Ramos (cell line): ENCODE measurements around the gene PLA2G6.

Experiments
- in situ Hi-C: fragments of 300-500 bp; cut with MboI; formaldehyde crosslinking; loops from one replicate; pipeline ENCODE4 v1.14.3; 2022; ENCODE audit warnings: low sequenced_read_pairs; ENCODE audit not compliant: unreplicated experiment

PLA2G6 gene

GRCh38 chr22:38118182-38118581 lies 63.4 kb downstream of the PLA2G6 start:
- in situ Hi-C loops = loop anchor here (10.0 kb wide), 1 partner anchor 237 kb away; no protein-coding TSS in a partner anchor

- in situ Hi-C loops = loop anchor here (10.0 kb wide), 1 partner anchor 237 kb away; no protein-coding TSS in a partner anchor
These were observed 64.1 kb downstream of the PLA2G6 start for GRCh38 chr22:38117556-38117955.

GRCh38 chr22:38115423-38116205 lies 66.0 kb downstream of the PLA2G6 start:
- in situ Hi-C loops = loop anchor here (10.0 kb wide), 1 partner anchor 239 kb away; no protein-coding TSS in a partner anchor

- in situ Hi-C loops = loop anchor here (10.0 kb wide), 1 partner anchor 240 kb away; no protein-coding TSS in a partner anchor
These were observed 66.9 kb downstream of the PLA2G6 start for GRCh38 chr22:38114484-38115398.

DNA sequence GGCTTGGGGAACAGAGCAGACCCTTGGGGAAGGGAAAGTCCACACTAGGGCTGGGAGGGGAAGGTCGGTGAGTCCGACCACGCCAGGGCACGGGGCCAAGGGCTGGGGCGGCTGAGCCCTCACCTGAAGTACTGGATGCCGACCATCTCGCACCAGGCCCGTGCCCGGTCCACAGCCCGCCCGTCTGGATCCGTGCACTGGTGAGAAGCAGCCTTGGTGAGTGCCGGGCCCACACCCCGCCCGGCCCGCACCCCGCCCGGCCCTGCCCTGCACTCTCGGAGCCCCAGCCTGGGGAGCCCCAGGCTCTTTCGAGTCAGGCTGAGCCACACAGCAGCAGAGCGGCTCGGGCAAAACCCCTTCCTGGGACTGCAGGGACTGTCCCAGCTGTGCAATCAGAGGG lies 69.2 kb downstream of the PLA2G6 start:
- in situ Hi-C loops = loop anchor here (10.0 kb wide), 1 partner anchor 242 kb away; no protein-coding TSS in a partner anchor

DNA sequence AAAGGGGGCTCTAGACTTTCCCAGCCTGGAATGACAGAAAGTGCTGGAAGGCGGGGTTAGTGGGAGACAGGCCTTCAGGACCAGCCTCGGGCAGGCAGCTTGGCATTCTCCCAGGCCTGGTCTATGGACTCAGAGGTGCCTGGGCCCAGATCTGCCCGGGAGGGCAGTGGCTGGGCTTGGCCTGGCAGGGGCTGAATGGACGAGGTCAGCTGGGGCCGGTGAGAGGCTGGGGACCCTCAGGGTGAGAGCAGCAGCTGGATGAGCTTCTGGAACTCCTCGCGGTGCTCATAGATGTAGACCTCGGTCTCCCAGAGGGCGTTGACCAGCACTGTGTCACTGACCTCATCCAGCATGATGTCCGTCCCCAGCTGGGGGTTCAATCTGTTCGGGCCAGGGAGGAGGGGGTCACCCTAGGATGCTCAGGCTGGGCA lies 69.7 kb downstream of the PLA2G6 start:
- in situ Hi-C loops = loop anchor here (10.0 kb wide), 1 partner anchor 243 kb away; no protein-coding TSS in a partner anchor

- in situ Hi-C loops = loop anchor here (10.0 kb wide), 1 partner anchor 244 kb away; no protein-coding TSS in a partner anchor
These were observed 70.5 kb downstream of the PLA2G6 start for GRCh38 chr22:38110863-38111852.

- in situ Hi-C loops = loop anchor here (10.0 kb wide), 1 partner anchor 245 kb away; no protein-coding TSS in a partner anchor
These were observed 71.4 kb downstream of the PLA2G6 start, which contains the start of gene BAIAP2L2 for GRCh38 chr22:38110008-38110862. TSS of gene BAIAP2L2 (minus strand) at chr22:38110684. CDS start at chr22:38110525, 159 bp downstream.

- in situ Hi-C loops = loop anchor here (10.0 kb wide), 1 partner anchor 245 kb away; no protein-coding TSS in a partner anchor
These were observed 72.1 kb downstream of the PLA2G6 start for GRCh38 chr22:38109371-38110001.

- in situ Hi-C loops = no loop called here
These were observed 72.9 kb downstream of the PLA2G6 start for GRCh38 chr22:38108561-38109319.

GRCh38 chr22:38107692-38108515 lies 73.7 kb downstream of the PLA2G6 start:
- in situ Hi-C loops = no loop called here

GRCh38 chr22:38106814-38107578 lies 74.6 kb downstream of the PLA2G6 start:
- in situ Hi-C loops = no loop called here

DNA sequence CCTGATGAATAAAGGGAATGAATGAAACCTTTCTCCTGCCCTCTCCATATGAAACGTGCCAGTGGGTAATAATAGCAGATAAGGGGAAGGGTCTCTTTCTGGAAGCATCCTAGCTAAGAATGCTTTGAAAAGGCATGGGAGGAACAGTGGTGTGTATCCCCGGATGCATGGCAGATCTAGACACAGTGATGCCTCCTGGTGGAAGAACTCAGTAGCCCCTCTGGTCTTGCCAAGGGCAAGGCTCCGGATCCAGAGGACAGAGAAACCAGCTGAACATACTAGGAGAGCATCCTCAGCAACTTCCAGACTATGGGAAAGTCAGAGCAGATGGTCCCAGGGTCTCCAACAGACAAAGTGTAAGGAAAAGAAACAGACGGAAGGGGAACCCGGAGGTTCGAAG lies 77.5 kb downstream of the PLA2G6 start:
- in situ Hi-C loops = no loop called here

DNA sequence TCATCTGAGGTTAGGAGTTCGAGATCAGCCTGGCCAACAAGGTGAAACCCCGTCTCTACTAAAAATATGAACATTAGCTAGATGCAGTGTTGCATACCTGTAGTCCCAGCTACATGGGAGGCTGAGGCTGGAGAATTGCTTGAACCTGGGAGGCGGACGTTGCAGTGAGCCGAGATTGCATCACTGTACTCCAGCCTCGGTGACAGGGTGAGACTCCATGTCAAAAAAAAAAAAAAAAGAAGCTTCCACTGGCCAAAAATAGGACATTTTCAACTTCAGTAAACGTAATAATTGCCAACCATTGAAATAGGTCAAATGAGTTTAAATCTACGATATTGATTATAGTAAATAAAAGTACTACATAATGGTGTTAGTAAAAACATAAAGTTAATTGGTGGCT lies 78.0 kb downstream of the PLA2G6 start:
- in situ Hi-C loops = no loop called here

GRCh38 chr22:38098410-38099249 lies 83.0 kb downstream of the PLA2G6 start:
- in situ Hi-C loops = no loop called here
